ENCODE measurements around the gene MED8.

GRCh38 chr1:43346636-43347035 is 43.0 kb downstream of the MED8 start:
- TF ChIP-seq POLR2AphosphoS5 (IDR thresholded peaks at IDR 0.05; ENCODE audit: borderline replicate concordance, low read depth, low read length) (no peak), EZH2 (IDR thresholded peaks at IDR 0.05) (no peak), FOXP2 (optimal IDR thresholded peaks at IDR 0.05; ENCODE audit: control extremely low read depth, extremely low read length, insufficient read depth) (no peak)
